Gastrocnemius medialis (tissue), 4 donors: ENCODE measurements around the gene PKM.

Source experiments
- CTCF ChIP-seq, 5 experiments: fragments of 450-650 bp in 3 of 5; fragments of 200-600 bp in 2 of 5; sonication (generic) in 2 of 5; IDR thresholded peaks in 4 of 5; conservative IDR thresholded peaks in 1 of 5; 1 replicate in 4 of 5; 2 replicates in 1 of 5; pipeline ENCODE4 v1.5.1; 2016 to 2019; ENCODE audit warnings: antibody characterized with exemption in 5 of 5, mild to moderate bottlenecking in 3 of 5, moderate library complexity in 3 of 5
- POLR2A ChIP-seq, 2 donors: fragments of 450-650 bp; IDR thresholded peaks; one replicate each; pipeline ENCODE4 v1.6.1; 2017; ENCODE audit warnings: antibody characterized with exemption in 2 of 2, mild to moderate bottlenecking in 2 of 2, moderate library complexity in 2 of 2

- no peak for TF ChIP-seq POLR2A (IDR thresholded peaks at IDR 0.05)
- TF ChIP-seq CTCF (IDR thresholded peaks at IDR 0.05 in 4 of 5, conservative IDR thresholded peaks at IDR 0.05 in 1 of 5) = no peak
These were observed 61.6 kb downstream of the PKM start for GRCh38 chr15:72169236-72169920.
